Measurements from ENCODE around the gene BCKDHB.
"Not testable (repeated sequence)": the region's sequence is repeated elsewhere in the genome, so short reads cannot be mapped to it uniquely, and the experiment has no call there.

Gene BCKDHB

DNA sequence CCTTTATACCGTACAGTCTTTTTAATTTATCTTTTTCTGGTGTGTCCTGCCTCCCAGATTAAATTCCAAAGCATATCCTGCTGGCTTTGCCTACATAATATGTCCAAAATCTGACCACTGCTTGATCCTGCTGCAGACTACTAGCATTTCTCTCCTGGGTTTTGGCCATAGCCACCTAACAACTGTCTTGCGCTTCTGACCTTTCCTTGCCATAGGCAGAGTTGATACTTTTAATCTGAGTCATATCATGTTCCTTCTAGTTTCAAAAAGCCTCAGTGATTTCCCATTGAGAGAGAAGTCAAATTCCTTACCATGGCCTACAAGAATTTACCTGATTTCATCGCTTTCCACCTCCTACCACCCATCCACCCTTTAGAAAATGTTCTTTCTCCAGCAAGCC is 104.8 kb downstream of the BCKDHB start:
- DNase-seq: no peak

GRCh38 chr6:80211890-80212289 is 105.4 kb downstream of the BCKDHB start:
- not testable (repeated sequence) for DNase-seq

- DNase-seq: peak; percentile 6
These were observed 108.1 kb downstream of the BCKDHB start for GRCh38 chr6:80214436-80215022.

GRCh38 chr6:80215063-80215462 is 108.6 kb downstream of the BCKDHB start:
- DNase-seq: no peak

DNA sequence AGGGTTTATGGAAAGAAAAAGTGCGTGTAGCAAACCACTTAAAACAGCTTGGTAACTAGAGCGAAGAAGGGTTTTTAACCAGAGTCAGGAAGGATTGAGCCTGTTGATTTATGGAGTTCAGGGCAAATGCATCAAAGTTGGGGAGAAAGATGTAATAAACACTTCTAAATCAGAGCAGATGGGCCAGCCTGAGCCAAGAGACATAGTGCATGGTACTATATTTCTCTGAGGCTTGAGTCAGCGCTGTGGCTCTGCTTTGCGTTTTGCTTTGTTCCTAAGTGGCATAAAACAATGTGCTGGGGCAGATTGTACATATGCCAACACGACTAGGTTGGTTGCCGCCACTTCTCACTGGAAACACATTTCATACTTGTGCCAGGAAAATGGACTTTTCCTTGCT is 111.3 kb downstream of the BCKDHB start:
- no peak for DNase-seq

GRCh38 chr6:80223743-80224212 is 117.3 kb downstream of the BCKDHB start:
- no peak for DNase-seq

GRCh38 chr6:80226151-80226550 is 119.7 kb downstream of the BCKDHB start:
- DNase-seq: no peak

- DNase-seq: no peak
These were observed 120.2 kb downstream of the BCKDHB start for GRCh38 chr6:80226699-80227098.

- no peak for DNase-seq
These were observed 121.2 kb downstream of the BCKDHB start for GRCh38 chr6:80227545-80228105.

- DNase-seq: no peak
These were observed 126.8 kb downstream of the BCKDHB start for GRCh38 chr6:80233262-80233661.

- no peak for DNase-seq
These were observed 127.5 kb downstream of the BCKDHB start for GRCh38 chr6:80233958-80234357.

- DNase-seq: no peak
These were observed 127.9 kb downstream of the BCKDHB start for GRCh38 chr6:80234401-80234800.

- no peak for DNase-seq
These were observed 128.4 kb downstream of the BCKDHB start for GRCh38 chr6:80234908-80235307.

- no peak for DNase-seq
These were observed 129.2 kb downstream of the BCKDHB start for GRCh38 chr6:80235647-80236046.

- DNase-seq: not testable (repeated sequence)
These were observed 132.3 kb downstream of the BCKDHB start for GRCh38 chr6:80238754-80239153.

GRCh38 chr6:80245043-80245442 is 138.6 kb downstream of the BCKDHB start:
- DNase-seq: no peak

- DNase-seq: no peak
These were observed 143.4 kb downstream of the BCKDHB start for GRCh38 chr6:80249897-80250296.

DNA sequence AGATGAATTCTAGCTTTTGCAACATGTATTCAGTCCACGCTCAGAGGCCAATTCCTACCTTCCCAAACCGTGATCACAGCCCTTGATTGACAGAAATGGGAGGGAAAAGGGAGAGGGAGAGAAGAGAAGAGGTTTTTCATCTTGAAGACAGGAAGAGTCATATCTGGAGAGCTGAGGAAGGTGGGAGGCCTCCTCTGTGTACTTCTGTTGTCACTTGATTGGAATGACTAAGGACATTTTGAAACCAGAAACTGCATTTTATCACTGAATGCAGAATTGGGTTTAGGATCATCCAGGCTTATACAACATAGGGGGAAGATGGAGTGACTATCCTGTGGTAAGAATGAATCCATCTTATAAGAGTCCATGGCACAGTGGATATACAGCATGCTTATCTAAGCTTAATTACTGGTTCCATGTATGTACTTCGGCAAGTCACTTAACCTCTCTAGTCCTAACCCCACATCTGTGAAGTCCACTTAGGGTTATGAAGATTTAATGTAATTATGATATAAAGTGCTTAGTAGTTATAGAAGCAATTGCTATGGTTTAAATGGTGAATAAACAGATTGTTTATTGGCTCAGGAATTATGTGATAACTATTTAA is 144.0 kb downstream of the BCKDHB start:
- no peak for DNase-seq

- DNase-seq: no peak
These were observed 144.8 kb downstream of the BCKDHB start for GRCh38 chr6:80251321-80251720.

GRCh38 chr6:80254716-80255115 is 148.2 kb downstream of the BCKDHB start:
- DNase-seq: no peak

DNA sequence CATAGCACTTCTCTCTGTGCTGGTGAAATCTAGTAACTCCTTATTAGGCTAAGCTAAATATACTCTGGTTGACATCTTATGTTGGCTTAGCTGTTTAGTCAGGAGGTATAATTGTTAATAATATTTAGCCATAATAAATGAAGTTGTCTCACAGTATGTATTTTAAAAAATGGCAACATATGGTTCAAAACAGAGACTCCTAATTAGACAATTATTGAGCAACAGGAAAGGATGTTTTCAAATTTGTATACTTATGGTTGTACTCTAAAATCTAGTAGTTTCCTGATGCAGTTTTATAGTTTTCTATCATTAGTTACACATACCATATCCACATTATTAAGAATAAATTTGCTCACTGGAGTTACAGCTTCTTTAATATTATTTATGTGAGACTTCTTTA is 150.2 kb downstream of the BCKDHB start:
- no peak for DNase-seq

DNA sequence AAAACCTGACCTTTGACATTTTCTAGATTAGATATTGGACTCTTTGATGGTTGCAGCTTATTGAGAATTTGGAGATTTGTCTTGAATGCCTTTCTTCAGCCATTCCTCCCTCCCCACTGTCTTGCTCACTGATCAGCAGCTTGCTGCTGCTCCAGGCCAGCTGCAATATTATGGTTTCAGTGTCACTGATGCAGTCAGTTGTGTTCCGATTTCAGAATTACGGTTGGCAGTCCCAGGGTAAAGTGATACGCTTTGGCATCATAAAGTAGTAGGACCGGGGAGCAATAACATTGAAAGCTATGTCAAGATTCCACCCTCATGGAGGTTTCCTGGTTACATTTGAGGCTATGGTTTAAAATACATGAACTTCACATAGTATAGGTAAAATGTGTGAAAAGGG is 152.6 kb downstream of the BCKDHB start:
- DNase-seq: no peak

DNA sequence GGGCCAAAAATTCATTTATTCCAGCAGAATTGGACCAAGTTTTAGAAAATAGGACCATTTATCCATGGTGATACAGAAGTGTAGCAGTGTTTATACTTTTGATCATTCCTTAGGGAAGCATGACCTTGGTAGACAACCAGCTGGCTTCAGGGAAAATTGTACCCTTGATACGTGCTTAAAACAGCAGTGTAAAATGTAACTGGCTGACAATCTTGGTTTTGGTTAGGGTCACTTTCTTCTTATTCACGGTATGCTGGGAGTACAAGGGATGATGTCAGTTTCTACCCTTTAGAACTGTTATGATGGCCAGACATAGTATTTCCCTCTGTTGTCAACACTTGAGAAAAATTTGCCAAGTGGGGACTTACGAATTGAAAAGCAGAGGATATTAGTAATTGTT is 157.1 kb downstream of the BCKDHB start:
- no peak for DNase-seq

DNA sequence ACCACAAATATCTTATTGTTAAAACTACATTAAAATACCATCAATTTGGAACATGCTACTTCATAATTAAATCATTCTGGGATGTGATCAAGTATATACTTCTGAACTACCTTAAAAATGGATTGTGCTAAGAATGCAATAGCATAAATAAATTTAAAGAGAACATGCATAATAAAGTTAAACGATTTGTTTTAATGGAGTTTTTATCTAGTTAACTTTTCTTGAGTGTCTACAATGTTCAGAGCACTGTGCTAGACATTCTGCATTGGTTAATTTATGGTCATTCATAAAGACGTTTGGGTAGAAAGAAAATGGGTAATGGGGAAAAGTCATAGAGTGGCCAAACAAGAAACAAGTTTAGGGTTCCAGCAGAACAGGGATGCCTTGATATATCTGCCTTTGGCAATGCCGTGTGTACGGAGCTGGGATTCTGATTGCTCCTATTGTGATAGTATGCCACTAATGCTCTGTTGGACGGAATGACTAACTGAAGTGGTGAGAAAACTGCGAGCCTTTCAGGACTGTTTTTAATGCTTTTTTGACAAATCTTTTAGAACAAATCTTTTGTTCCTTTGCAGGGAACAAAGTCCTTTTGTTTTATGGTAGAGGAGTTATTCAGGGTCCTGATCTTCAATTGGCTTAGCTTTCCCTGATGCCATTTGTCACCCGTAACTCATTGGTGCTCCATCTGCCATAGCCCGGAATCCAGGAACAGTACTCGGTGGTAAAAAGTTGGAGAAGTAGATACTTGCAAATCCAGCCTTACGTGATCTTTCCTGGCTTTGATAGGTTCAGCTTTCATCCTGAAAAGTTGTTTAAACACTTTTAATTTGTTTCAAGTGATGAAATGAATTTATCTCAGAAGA is 162.6 kb downstream of the BCKDHB start:
- no peak for DNase-seq

Data from CD4-positive, alpha-beta T cell treated with Interleukin-4 for 4 hours (primary cell).